HG03108 (cell line): ENCODE results near the gene RFC1.
A peak's percentile ranks its signal among the peaks of the same experiment; 100 is the strongest.
"Not testable (repeated sequence)": the region's sequence is repeated elsewhere in the genome, so short reads cannot be mapped to it uniquely, and the experiment has no call there.

ENCODE experiments used
- ATAC-seq: cut with Tn5 transposase; IDR thresholded peaks from one replicate; pipeline ENCODE4 v1.9.1; 2021; ENCODE audit warnings: moderate library complexity; ENCODE audit not compliant: unreplicated experiment

Gene RFC1

GRCh38 chr4:39365830-39366771 is at the start of gene RFC1:
Gene RFC1, minus strand, starts transcription at chr4:39366362. Its CDS starts 121 bp downstream, at chr4:39366241.
- peak; percentile 67 for ATAC-seq

GRCh38 chr4:39415678-39416283 is 49.6 kb upstream of the RFC1 start:
- ATAC-seq = no peak

GRCh38 chr4:39411561-39411960 is 45.4 kb upstream of the RFC1 start:
- ATAC-seq = not testable (repeated sequence)

GRCh38 chr4:39410415-39410814 is 44.3 kb upstream of the RFC1 start:
- ATAC-seq = no peak

GRCh38 chr4:39407584-39407885 is 41.4 kb upstream of the RFC1 start:
- no peak for ATAC-seq

- ATAC-seq = no peak
Observed at GRCh38 chr4:39406763-39407583, 40.8 kb upstream of the RFC1 start, which contains the start of gene KLB. Gene KLB, plus strand, starts transcription at chr4:39406930. Its CDS starts 20 bp downstream, at chr4:39406950.

- not testable (repeated sequence) for ATAC-seq
Observed at GRCh38 chr4:39401640-39402039, 35.5 kb upstream of the RFC1 start.

GRCh38 chr4:39394706-39395105 is 28.5 kb upstream of the RFC1 start:
- ATAC-seq = no peak

- ATAC-seq = no peak
Observed at GRCh38 chr4:39390603-39391002, 24.4 kb upstream of the RFC1 start.

GRCh38 chr4:39384563-39384962 is 18.4 kb upstream of the RFC1 start:
- no peak for ATAC-seq

- ATAC-seq = no peak
Observed at GRCh38 chr4:39383690-39384089, 17.5 kb upstream of the RFC1 start.

- no peak for ATAC-seq
Observed at GRCh38 chr4:39375478-39375877, 9.3 kb upstream of the RFC1 start.

GRCh38 chr4:39371209-39371608 is 5.0 kb upstream of the RFC1 start:
- ATAC-seq = not testable (repeated sequence)

GRCh38 chr4:39369301-39369700 is 3.1 kb upstream of the RFC1 start:
- no peak for ATAC-seq

- no peak for ATAC-seq
Observed at GRCh38 chr4:39367166-39367565, 1.0 kb upstream of the RFC1 start.

GRCh38 chr4:39365360-39365759 is 802 bp downstream of the RFC1 start:
- ATAC-seq = no peak

GRCh38 chr4:39363773-39364393 is 2.3 kb downstream of the RFC1 start:
- no peak for ATAC-seq

- ATAC-seq = no peak
Observed at GRCh38 chr4:39362827-39363226, 3.3 kb downstream of the RFC1 start.

- not testable (repeated sequence) for ATAC-seq
Observed at GRCh38 chr4:39360611-39361010, 5.6 kb downstream of the RFC1 start.

GRCh38 chr4:39357002-39357401 is 9.2 kb downstream of the RFC1 start:
- peak; percentile 30 for ATAC-seq

- no peak for ATAC-seq
Observed at GRCh38 chr4:39354254-39354552, 12.0 kb downstream of the RFC1 start.
